Erythroblast (primary cell): ENCODE data around the gene ITCH.

ENCODE experiments used
- GATA1 ChIP-seq: IDR thresholded peaks from 2 replicates; pipeline ENCODE4 v1.6.1; 2011; ENCODE audit warnings: low read depth, mild to moderate bottlenecking, control low read depth, low read length, moderate library complexity
- POLR2A ChIP-seq: IDR thresholded peaks from 2 replicates; pipeline ENCODE4 v1.6.1; 2011; ENCODE audit warnings: mild to moderate bottlenecking, low read length

DNA sequence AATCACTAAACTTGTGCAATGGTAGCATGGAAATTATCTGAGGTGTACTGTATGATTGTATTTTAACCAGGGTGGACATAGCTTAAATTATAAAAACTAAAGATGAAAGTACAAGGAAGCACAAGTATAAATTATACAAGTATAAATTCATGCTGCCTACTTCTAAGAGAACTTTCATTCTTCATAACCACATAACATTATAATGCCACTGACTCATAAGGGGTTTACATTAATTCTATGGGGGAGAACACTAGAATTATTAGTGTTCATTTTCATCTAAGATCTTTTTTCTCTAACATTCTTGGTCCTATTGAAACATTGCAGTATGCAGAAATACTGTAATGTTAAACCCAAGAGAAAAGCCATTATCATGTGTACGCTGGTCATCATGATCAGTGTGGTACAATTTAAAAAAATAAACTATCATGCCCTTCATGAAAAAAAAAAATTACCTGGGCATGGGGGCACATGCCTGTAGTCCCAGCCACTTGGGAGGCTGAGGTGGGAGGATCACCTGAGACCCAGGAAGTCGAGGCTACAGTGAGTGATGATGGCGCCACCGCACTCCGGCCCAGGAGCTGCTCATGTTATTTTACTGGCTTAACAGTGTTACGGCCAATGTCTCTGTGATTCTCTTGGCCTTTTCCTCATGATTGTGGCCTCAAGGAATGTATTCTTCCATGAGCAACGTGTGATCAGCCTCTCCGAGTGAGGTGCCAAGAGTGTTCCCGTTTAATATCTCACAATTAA, 34.0 kb upstream of the ITCH start:
- TF ChIP-seq POLR2A: no peak
- no peak for TF ChIP-seq GATA1
